Fibroblast of skin of right quadriceps (primary cell): ENCODE results near the gene GALNT15.

ENCODE experiments used
- DNase-seq: peaks from one replicate; pipeline ENCODE4 v3.0.0-alpha.2; 2013

The GALNT15 gene

GRCh38 chr3:16189201-16189600 is 14.7 kb downstream of the GALNT15 start:
- no peak for DNase-seq

GRCh38 chr3:16190704-16191103 is 16.2 kb downstream of the GALNT15 start:
- no peak for DNase-seq

GRCh38 chr3:16191591-16191990 is 17.1 kb downstream of the GALNT15 start:
- DNase-seq, result no peak

GRCh38 chr3:16192176-16192811 is 17.8 kb downstream of the GALNT15 start:
- no peak for DNase-seq

- no peak for DNase-seq
Observed at GRCh38 chr3:16198427-16198826, 23.9 kb downstream of the GALNT15 start.

- no peak for DNase-seq
Observed at GRCh38 chr3:16199769-16200168, 25.3 kb downstream of the GALNT15 start.

- peak; percentile 29 for DNase-seq
Observed at GRCh38 chr3:16200411-16200810, 25.9 kb downstream of the GALNT15 start.

GRCh38 chr3:16203031-16203430 is 28.6 kb downstream of the GALNT15 start:
- peak; percentile 66 for DNase-seq

- no peak for DNase-seq
Observed at GRCh38 chr3:16203671-16204629, 29.5 kb downstream of the GALNT15 start.

- no peak for DNase-seq
Observed at GRCh38 chr3:16204751-16205150, 30.3 kb downstream of the GALNT15 start.

- DNase-seq, result peak; percentile 83
Observed at GRCh38 chr3:16205156-16205870, 30.8 kb downstream of the GALNT15 start.

- peak; percentile 17 for DNase-seq
Observed at GRCh38 chr3:16207031-16207430, 32.6 kb downstream of the GALNT15 start.

- DNase-seq, result no peak
Observed at GRCh38 chr3:16211176-16211904, 36.9 kb downstream of the GALNT15 start.

- no peak for DNase-seq
Observed at GRCh38 chr3:16214366-16214765, 39.9 kb downstream of the GALNT15 start.

GRCh38 chr3:16216373-16216935 is 42.0 kb downstream of the GALNT15 start:
- no peak for DNase-seq

GRCh38 chr3:16219777-16220176 is 45.3 kb downstream of the GALNT15 start:
- DNase-seq, result no peak

- no peak for DNase-seq
Observed at GRCh38 chr3:16221990-16222389, 47.5 kb downstream of the GALNT15 start.

- no peak for DNase-seq
Observed at GRCh38 chr3:16222547-16222946, 48.1 kb downstream of the GALNT15 start.

GRCh38 chr3:16224325-16224724 is 49.8 kb downstream of the GALNT15 start:
- DNase-seq, result no peak

- DNase-seq, result no peak
Observed at GRCh38 chr3:16227566-16227965, 53.1 kb downstream of the GALNT15 start.

GRCh38 chr3:16229681-16230080 is 55.2 kb downstream of the GALNT15 start:
- no peak for DNase-seq

- no peak for DNase-seq
Observed at GRCh38 chr3:16231983-16232382, 57.5 kb downstream of the GALNT15 start.
